NCI-H1436 treated with DMSO at 0.1 percent for 48 hours (cell line): ENCODE measurements around the gene STK4.
A peak's percentile ranks its signal among the peaks of the same experiment; 100 is the strongest.

Experiments used
- DNase-seq: peaks from one replicate; lab custom pipeline; 2025; lab: John Stamatoyannopoulos, UW

STK4 gene

DNA sequence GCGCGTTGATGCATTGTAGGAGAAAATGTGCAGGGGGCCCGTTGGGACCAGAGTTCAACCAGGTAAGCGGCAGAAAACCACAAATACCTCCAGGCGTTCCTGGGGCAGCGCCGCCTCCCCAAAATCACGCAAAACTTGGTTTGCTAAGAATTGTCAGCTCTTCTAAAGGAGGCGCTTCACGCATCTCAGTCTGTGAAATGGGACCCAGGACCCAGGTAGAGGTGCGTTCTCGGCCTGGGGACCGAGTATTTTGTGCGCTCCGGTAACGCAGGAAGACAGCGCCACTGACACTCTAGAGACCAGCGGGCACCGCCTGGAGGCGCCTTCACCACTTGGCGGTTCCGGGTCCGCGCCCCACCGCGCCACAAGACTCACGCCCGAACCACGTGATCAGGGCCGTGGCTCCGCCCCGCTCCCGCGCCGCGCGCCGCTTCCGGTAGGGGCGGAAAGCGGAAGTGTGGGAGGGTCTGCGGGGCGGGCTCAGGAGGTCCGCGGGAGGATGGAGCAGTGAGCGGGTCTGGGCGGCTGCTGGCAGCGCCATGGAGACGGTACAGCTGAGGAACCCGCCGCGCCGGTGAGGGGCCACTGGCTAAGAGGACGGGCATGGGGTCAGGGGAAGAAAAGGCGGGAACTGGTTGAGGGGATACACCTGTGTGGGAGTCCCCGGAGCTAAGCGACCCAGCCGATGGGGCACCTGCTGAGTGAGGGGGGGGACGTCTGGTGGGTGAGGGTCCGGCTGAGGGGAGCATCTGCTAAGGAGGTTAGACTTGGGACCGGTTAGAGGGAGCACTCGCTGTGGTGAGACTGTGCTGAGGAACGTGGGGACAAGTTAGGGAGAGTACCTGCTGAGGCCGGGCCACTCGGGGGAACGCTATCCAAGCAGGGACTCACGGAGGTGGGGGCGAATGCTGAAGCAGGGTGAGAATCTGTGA, at the start of gene STK4:
Gene STK4 (plus strand): TSS at position 483 of the 932 bp plus-strand sequence. CDS start 57 bp downstream, at position 540.
- peak; percentile 67 for DNase-seq

GRCh38 chr20:44916586-44916985, 49.7 kb upstream of the STK4 start:
- no peak for DNase-seq

GRCh38 chr20:44917399-44917798, 48.9 kb upstream of the STK4 start:
- DNase-seq, result no peak

DNA sequence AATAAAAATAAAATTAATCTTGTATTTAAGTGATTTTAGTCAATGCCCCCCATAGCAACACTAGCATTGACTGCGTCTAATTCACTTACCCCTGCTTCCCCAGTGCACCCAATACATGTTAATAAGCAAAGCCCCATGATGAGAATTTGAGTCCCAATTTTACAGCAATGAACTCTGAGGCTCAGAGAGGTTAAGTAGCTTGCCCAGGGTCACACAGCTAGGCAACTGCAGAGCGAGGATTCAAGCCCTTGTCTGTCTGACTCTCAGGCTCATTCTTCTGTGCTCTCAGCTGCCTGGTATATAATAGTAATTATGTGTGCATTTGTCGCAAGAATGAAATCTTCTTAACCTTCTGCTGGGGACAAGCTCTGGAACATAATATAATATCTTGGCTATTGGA, 48.0 kb upstream of the STK4 start:
- no peak for DNase-seq

GRCh38 chr20:44918761-44919160, 47.6 kb upstream of the STK4 start:
- DNase-seq, result no peak

DNA sequence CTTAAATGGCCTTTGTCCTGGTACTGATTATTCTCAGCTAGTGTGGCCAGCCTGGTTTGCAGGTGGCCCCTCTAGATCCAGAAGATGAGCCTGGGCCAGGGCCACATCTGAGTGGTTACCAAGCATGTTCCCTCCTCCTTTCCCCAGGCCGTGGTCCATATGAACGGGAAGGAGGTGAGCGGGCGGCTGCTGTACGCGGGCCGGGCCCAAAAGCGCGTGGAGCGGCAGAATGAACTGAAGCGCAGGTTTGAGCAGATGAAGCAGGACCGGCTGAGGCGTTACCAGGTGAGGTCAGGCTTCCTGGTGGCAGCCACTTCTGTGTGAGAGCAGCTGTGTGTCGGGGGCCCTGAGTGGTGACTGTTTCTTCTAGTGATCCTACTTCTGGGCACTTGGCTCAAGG, 44.9 kb upstream of the STK4 start:
- DNase-seq, result no peak

GRCh38 chr20:44924541-44924940, 41.8 kb upstream of the STK4 start:
- DNase-seq, result no peak

DNA sequence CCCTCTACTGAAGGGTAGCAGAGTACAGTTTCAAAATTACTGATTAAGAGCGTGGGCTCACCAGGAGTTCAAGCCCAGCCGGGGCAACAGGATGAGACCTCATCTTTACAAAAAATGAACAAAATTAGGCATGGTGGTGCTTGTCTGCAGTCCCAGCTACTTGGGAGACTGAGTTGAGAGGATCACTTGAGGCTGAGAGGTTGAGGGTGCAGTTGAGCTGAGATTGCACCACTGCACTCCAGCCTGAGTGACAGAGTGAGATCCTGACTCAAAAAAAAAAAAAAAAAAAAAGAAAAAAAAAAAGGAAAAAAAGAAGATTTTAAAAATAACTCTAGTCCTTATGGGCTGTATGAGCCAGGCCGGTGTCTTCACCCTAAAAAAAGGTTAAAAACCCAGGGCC, 37.7 kb upstream of the STK4 start:
- no peak for DNase-seq

- no peak for DNase-seq
These were observed 35.7 kb upstream of the STK4 start for GRCh38 chr20:44930517-44931168.

- no peak for DNase-seq
These were observed 34.4 kb upstream of the STK4 start for GRCh38 chr20:44931911-44932310.

- no peak for DNase-seq
These were observed 33.4 kb upstream of the STK4 start for GRCh38 chr20:44932916-44933315.

DNA sequence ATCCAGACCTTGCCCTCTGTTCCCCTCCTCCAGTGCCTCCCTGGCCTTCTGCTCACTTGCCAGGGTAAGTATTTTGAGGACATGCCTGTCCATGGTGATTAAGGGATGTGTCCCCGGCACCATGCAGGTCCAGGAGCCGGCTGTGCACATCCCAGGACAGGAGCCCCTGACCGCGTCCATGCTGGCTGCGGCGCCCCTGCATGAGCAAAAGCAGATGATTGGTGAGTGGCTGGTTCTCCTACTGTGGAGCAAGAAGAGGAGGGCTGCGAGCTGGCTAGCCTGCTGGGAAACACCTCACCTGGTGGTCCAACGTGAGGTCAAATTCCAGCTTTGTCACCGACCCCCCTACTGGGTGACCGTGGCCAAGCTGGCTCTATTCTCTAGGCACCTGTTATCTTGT, 29.8 kb upstream of the STK4 start:
- no peak for DNase-seq

DNA sequence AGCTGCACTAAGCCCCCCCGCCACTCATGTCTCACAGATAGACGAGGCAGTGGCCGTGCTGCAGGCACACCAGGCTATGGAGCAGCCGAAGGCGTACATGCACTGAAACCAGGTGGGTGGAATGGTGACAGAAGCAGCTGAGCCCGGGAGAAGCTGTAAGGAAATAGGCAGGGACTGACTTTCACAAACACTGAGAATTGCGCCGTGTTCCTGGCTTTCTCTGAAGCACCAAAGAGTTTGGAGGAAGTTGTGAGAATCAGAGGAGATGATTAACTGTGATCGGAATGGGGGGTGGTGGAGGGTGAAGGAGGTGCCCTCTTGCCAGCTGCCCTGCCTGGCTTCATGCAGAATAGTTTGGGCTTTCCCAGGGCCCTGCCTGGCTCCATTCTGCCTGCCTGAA, 27.7 kb upstream of the STK4 start:
- DNase-seq, result no peak

GRCh38 chr20:44941120-44941691, 25.1 kb upstream of the STK4 start:
- no peak for DNase-seq

DNA sequence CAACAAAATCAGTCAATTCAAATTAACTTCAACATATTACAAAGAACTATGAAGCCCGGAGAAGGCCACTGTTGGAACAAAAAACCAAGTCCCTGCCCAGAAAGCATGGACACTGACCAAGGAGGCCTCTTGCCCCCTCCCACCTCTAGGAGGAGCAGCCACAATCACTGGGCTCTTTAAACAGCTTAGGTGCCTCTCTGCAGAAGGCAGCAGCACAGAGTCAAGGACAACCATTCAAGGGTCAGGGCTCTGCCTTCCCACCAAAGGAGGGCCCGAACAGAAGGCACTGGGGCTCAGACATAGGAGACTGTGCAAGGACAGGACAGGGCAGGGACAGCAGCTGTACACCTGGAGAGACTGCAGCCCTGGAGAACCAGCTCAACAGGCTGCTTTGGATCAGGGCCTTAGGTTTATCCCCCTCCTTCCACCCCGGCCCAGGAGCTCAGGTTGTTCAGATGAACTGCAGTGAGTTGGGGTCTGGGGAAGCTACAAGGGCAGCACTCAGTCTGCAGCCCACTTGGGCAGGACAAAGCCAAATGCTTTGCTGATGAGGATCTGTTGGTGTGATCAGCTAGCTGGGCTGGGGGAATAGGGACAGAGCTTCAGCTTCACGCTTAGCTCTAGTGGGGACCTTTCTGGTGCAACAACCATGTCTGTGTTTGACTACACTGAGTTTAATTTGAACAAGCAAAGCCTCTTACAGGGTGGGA, 23.9 kb upstream of the STK4 start:
- no peak for DNase-seq

DNA sequence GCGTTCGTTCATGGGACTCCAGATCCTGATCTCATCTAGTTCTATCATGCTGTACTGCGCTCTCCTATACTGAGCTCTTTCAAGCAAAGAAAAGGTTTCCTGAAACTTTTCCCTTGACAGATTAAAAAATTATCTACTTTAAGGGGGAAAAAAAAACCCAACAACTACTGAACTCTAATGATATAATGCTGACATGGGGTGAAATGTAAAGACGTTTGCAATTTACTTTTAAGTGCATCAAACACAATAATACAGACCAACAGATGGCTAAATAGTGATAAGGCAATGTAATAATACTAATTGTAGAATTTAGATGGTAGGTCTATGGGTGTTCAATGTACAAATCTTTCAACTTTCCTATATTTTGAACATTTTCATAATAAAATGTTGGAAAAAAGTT, 22.5 kb upstream of the STK4 start:
- no peak for DNase-seq

DNA sequence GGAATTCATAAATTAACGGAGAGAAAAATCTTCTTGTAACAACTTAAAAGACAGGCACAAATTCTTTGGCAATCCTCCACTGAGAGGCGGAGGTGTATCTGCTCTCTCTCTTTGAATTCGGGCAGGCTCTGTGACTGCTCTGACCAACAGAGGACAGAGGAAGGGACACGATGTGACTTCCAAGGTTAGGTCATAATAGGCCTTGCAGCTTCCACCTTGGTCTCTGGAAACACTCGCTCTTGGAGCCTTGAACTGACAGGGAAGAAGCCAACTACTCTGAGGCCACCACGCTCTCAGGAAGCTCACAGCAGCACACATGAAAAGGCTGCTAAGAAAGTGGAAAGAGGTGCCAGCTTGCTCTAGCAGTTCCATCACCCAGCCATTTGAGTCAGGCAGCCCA, 21.1 kb upstream of the STK4 start:
- no peak for DNase-seq

DNA sequence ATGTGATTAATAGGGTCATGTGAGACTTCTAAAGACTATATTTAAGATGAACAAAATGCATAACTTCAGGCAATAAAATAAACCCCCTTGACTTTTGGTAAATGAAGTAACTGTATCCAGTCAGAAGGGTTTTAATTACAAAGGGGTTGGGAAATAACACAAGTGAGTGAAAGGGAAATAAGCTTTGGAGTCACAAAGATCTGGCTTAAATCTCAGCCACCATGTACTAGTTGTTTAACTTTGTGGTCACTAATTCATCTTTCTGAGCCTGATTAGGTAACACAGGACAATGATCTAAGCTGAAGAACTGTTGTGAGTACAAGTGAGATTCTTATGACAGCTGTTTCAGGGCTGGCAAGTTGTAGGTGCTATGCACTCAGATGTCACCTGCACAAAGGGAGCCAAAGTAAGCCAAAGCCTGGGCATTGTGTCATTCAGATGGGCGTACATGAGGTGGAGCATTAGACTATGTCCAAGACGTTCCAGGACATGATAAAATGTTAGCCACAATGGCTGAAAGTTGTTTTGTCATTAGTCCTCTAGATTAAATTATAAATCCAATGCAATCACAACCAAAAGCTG, 19.9 kb upstream of the STK4 start:
- DNase-seq, result no peak

- no peak for DNase-seq
These were observed 18.2 kb upstream of the STK4 start for GRCh38 chr20:44948107-44948506.

GRCh38 chr20:44948513-44948912, 17.8 kb upstream of the STK4 start:
- DNase-seq, result no peak

DNA sequence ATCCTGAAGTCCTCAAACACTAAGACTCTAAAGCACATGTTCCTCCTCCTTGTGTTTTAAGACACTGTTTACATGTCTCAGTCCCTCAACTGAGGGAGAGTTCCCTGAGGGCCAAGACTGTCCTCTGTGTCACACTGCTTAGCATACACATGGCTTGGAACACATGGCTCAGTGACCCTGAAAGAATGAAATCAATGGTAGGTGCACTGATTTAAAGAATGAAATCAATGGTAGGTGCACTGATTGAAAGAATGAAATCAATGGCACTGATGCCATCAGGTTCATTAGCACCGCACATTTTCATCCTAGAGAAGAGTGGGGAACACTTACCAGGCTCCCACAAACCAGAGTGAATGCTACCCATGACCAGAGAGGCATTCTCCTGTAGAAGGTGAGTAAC, 15.9 kb upstream of the STK4 start:
- no peak for DNase-seq

- no peak for DNase-seq
These were observed 13.6 kb upstream of the STK4 start for GRCh38 chr20:44952731-44953130.
